ENCODE data around the gene FOXF1.

The FOXF1 gene

GRCh38 chr16:86554917-86555703 is 44.8 kb downstream of the FOXF1 start, which contains the start of gene MTHFSD:
Gene MTHFSD, minus strand, starts transcription at chr16:86555235. Its CDS starts 51 bp downstream, at chr16:86555184.
- Mint-ChIP-seq H3K9me3 (peaks cover 4% of the 10 kb centered on the region), H3K4me3 (peak within 1 kb of the TSS; percentile 92), H3K27ac (peak within 1 kb of the TSS; percentile 85), H3K36me3 (ENCODE audit: low read depth) (peaks cover 5% of the 10 kb centered on the region), H3K27me3 (ENCODE audit: low read depth, poor library complexity) (peaks cover 16% of the 10 kb centered on the region), H3K4me1 (peaks cover 56% of the 10 kb centered on the region)
- no peak for TF ChIP-seq CTCF (IDR thresholded peaks at IDR 0.05)
- DNase-seq: peak; percentile 90

GRCh38 chr16:86555704-86556075 is 45.4 kb downstream of the FOXF1 start:
- Mint-ChIP-seq H3K4me1 (peaks cover 51% of the 10 kb centered on the region), H3K4me3 (peak overlapping the region; percentile 92), H3K27ac (no peak overlapping the region), H3K27me3 (ENCODE audit: low read depth, poor library complexity) (peaks cover 18% of the 10 kb centered on the region), H3K36me3 (ENCODE audit: low read depth) (peaks cover 5% of the 10 kb centered on the region), H3K9me3 (peaks cover 4% of the 10 kb centered on the region)
- DNase-seq: no peak
- TF ChIP-seq CTCF (IDR thresholded peaks at IDR 0.05): no peak

- H3K9me3 Mint-ChIP-seq: peaks cover 4% of the 10 kb centered on the region
- H3K4me3 Mint-ChIP-seq: peak overlapping the region; percentile 92
- H3K36me3 Mint-ChIP-seq (ENCODE audit: low read depth): peaks cover 5% of the 10 kb centered on the region
- peaks cover 45% of the 10 kb centered on the region for H3K4me1 Mint-ChIP-seq
- no peak overlapping the region for H3K27ac Mint-ChIP-seq
- peaks cover 18% of the 10 kb centered on the region for H3K27me3 Mint-ChIP-seq (ENCODE audit: low read depth, poor library complexity)
- no peak for DNase-seq
- TF ChIP-seq CTCF (IDR thresholded peaks at IDR 0.05): no peak
Observed at GRCh38 chr16:86556576-86556975, 46.2 kb downstream of the FOXF1 start.

GRCh38 chr16:86557587-86557986 is 47.3 kb downstream of the FOXF1 start:
- TF ChIP-seq CTCF (IDR thresholded peaks at IDR 0.05): no peak
- Mint-ChIP-seq H3K4me1 (peaks cover 35% of the 10 kb centered on the region), H3K27me3 (ENCODE audit: low read depth, poor library complexity) (peaks cover 15% of the 10 kb centered on the region), H3K9me3 (peaks cover 4% of the 10 kb centered on the region), H3K4me3 (no peak overlapping the region), H3K36me3 (ENCODE audit: low read depth) (peaks cover 5% of the 10 kb centered on the region), H3K27ac (no peak overlapping the region)
- no peak for DNase-seq

GRCh38 chr16:86558355-86559193 is 48.2 kb downstream of the FOXF1 start:
- no peak for TF ChIP-seq CTCF (IDR thresholded peaks at IDR 0.05)
- Mint-ChIP-seq H3K27me3 (ENCODE audit: low read depth, poor library complexity) (peaks cover 19% of the 10 kb centered on the region), H3K36me3 (ENCODE audit: low read depth) (peaks cover 5% of the 10 kb centered on the region), H3K4me1 (peaks cover 37% of the 10 kb centered on the region), H3K4me3 (no peak overlapping the region), H3K27ac (no peak overlapping the region), H3K9me3 (peaks cover 4% of the 10 kb centered on the region)
- no peak for DNase-seq
